ENCODE measurements around the gene SIL1. TPM values are rescaled to one million over a fixed set of nuclear protein-coding genes. Genes with fewer than 3 reads are reported as not detected.

Gene SIL1
- total and polyA plus RNA-seq, 2 donors from 2014 or later, result 48.6 to 91.7 TPM

DNA sequence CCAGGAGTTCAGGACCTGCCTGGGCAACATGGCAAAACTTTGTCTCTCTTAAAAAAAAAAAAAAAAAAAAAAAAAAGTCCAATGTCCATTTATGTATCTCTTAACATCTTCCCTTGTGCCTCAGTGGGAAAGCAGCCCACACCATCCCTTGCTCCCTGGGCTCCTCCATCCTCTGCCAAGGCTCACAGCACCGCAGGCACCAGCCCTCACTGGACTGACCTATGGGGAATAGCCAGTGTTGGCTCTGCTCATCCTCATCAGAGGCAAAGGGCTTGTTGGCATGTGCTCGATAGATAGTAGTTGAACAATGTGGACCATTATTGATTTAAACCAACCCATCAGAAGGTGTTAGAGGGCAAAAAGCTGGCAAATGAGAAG lies 261.2 kb downstream of the SIL1 start:
- Histone ChIP-seq H3K27me3 (ENCODE audit: control insufficient read depth, insufficient read depth, low read length) (no peaks in the 10 kb centered on the region), H3K27ac (ENCODE audit: low read depth in 2 of 2, low read length in 2 of 2) (no peak overlapping the region), H3K36me3 (ENCODE audit: control insufficient read depth in 2 of 3, insufficient read depth in 3 of 3, low read length in 3 of 3) (peaks cover 9 to 21% (median 18%) of the 10 kb centered on the region in 3 donors), H3K4me1 (ENCODE audit: control insufficient read depth in 2 of 3, insufficient read depth in 2 of 3, low read depth in 1 of 3, low read length in 3 of 3) (no peaks in the 10 kb centered on the region), H3K9ac (ENCODE audit: low read length in 3 of 3) (no peak overlapping the region), H3K9me3 (ENCODE audit: control insufficient read depth in 2 of 3, insufficient read depth in 1 of 3, low read length in 3 of 3) (no peaks in the 10 kb centered on the region), H3K4me3 (ENCODE audit: low read length in 3 of 3) (no peak overlapping the region)
- DNase-seq (no peak), FAIRE-seq (no peak)
- intact Hi-C loops (cut with DNase I), result no loop called here
- TF ChIP-seq, protein P1, sequence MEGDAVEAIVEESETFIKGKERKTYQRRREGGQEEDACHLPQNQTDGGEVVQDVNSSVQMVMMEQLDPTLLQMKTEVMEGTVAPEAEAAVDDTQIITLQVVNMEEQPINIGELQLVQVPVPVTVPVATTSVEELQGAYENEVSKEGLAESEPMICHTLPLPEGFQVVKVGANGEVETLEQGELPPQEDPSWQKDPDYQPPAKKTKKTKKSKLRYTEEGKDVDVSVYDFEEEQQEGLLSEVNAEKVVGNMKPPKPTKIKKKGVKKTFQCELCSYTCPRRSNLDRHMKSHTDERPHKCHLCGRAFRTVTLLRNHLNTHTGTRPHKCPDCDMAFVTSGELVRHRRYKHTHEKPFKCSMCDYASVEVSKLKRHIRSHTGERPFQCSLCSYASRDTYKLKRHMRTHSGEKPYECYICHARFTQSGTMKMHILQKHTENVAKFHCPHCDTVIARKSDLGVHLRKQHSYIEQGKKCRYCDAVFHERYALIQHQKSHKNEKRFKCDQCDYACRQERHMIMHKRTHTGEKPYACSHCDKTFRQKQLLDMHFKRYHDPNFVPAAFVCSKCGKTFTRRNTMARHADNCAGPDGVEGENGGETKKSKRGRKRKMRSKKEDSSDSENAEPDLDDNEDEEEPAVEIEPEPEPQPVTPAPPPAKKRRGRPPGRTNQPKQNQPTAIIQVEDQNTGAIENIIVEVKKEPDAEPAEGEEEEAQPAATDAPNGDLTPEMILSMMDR (IDR thresholded peaks at IDR 0.05; ENCODE audit: borderline replicate concordance, extremely low read depth, insufficient read depth), result no peak

DNA sequence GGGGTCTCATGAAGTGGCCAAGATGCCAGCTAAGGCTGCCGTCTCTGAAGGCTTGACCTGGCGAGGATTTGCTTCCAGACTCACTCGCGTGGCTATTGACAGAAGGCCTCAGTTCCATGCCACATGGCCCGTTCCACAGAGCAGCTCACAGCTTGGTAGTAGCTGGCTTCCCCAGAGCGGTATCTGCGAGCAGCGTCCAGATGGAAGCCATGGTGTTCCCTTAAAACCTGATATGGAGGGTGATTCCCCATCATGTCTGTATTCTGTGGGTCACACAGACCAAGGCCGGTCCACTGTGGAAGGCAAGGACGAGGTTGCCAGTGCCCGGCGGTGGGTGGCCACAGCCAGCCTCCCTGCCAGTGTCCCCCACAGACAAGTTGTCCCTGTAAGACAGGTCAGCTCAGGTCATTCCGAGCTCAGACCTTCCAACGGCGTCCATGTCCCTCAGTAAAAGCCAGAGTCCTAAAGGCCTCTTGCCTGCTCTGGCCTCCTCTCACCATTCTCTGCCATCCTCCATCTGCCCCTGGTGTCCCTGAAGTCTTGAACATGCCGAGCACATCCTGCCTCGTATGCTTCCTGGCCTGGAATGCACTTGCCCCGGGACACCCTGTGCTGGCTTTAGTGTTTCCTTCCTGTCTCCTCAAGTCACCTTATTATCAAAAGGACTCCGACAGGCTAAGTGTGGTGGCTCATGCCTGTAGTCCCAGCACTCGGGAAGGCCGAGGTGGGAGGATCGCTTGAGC lies 261.8 kb downstream of the SIL1 start:
- DNase-seq (no peak), FAIRE-seq (no peak)
- H3K4me1 ChIP-seq (ENCODE audit: control insufficient read depth in 2 of 3, insufficient read depth in 2 of 3, low read depth in 1 of 3, low read length in 3 of 3), result no peaks in the 10 kb centered on the region

DNA sequence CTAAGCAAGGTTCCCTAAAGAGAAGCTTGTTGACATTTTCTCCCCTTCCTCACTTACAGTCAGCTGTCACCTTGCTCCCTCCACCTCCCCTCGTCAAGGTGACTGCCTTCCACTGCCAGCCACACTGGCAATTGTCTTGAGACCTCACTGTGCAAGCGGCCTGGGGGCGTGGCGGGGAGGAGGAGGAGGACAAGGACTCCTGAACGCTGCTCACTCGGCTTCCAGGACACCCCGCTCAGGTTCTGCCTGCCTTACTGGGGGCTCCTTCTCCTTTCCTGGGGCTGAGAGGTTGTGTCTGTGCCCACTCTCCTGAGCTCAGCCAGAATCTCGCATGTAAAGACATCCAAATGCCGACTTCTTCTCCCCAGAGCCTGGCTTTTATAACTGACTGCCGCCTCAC lies 262.7 kb downstream of the SIL1 start:
- Histone ChIP-seq H3K9me3 (ENCODE audit: control insufficient read depth in 2 of 3, insufficient read depth in 1 of 3, low read length in 3 of 3) (no peaks in the 10 kb centered on the region), H3K27me3 (ENCODE audit: control insufficient read depth, insufficient read depth, low read length) (no peaks in the 10 kb centered on the region), H3K27ac (ENCODE audit: low read depth in 2 of 2, low read length in 2 of 2) (no peak overlapping the region), H3K36me3 (ENCODE audit: control insufficient read depth in 2 of 3, insufficient read depth in 3 of 3, low read length in 3 of 3) (peaks cover 14 to 34% (median 32%) of the 10 kb centered on the region in 3 donors), H3K4me3 (ENCODE audit: low read length in 3 of 3) (no peak overlapping the region), H3K4me1 (ENCODE audit: control insufficient read depth in 2 of 3, insufficient read depth in 2 of 3, low read depth in 1 of 3, low read length in 3 of 3) (no peaks in the 10 kb centered on the region), H3K9ac (ENCODE audit: low read length in 3 of 3) (no peak overlapping the region)
- intact Hi-C loops (cut with DNase I), result no loop called here
- DNase-seq (peak in 1 of 5 donors; percentile 74), FAIRE-seq (no peak)
- TF ChIP-seq, protein P1 (IDR thresholded peaks at IDR 0.05; ENCODE audit: borderline replicate concordance, extremely low read depth, insufficient read depth), result no peak

More for the DNA sequence above, 261.8 kb downstream of the SIL1 start:
- H3K27me3 ChIP-seq (ENCODE audit: control insufficient read depth, insufficient read depth, low read length), result no peaks in the 10 kb centered on the region
- TF ChIP-seq, protein P1 (IDR thresholded peaks at IDR 0.05; ENCODE audit: borderline replicate concordance, extremely low read depth, insufficient read depth), result no peak
- H3K9me3 ChIP-seq (ENCODE audit: control insufficient read depth in 2 of 3, insufficient read depth in 1 of 3, low read length in 3 of 3), result no peaks in the 10 kb centered on the region
- intact Hi-C loops (cut with DNase I), result no loop called here
- H3K36me3 ChIP-seq (ENCODE audit: control insufficient read depth in 2 of 3, insufficient read depth in 3 of 3, low read length in 3 of 3), result peaks cover 12 to 25% (median 23%) of the 10 kb centered on the region in 3 donors
- H3K4me3 ChIP-seq (ENCODE audit: low read length in 3 of 3), result no peak overlapping the region
- no peak overlapping the region for H3K27ac ChIP-seq (ENCODE audit: low read depth in 2 of 2, low read length in 2 of 2)
- H3K9ac ChIP-seq (ENCODE audit: low read length in 3 of 3), result no peak overlapping the region
